Caco-2 (cell line): ENCODE measurements around the gene MAGED2. TPM values are rescaled to one million over a fixed set of nuclear protein-coding genes. Genes with fewer than 3 reads are reported as not detected.

Experiments used
- BruUV-seq: library from RNA; stranded (reverse); fragments of 400-500 nt; replicated peaks from 2 replicates; lab custom pipeline; 2021; lab: Mats Ljungman, UMichigan
- CTCF ChIA-PET: fragments of 300-600 bp; sonication (Branson Sonifier 250); formaldehyde crosslinking; loops from one replicate; lab custom pipeline; 2022; ENCODE audit warnings: antibody characterized with exemption; lab: Charles Lee
- POLR2A ChIA-PET: fragments of 300-600 bp; sonication (Branson Sonifier 250); formaldehyde crosslinking; loops from one replicate; lab custom pipeline; 2022; ENCODE audit warnings: antibody characterized with exemption; lab: Charles Lee
- DNase-seq, 2 experiments: peaks; one replicate each; pipeline versions ENCODE4 v3.0.0 to v3.0.0-alpha.2; 2020 to 2022
- H3K27me3 ChIP-seq: replicated peaks from 2 replicates; pipeline ENCODE4 v1.6.0; 2011; ENCODE audit warnings: low read length; ENCODE audit not compliant: control insufficient read depth, insufficient read depth
- H3K36me3 ChIP-seq: 2 replicates; pipeline ENCODE4 v1.5.1; 2011; ENCODE audit warnings: low read length; ENCODE audit not compliant: control insufficient read depth, insufficient read depth
- H3K4me1 ChIP-seq: fragments of 250-450 bp; sonication (Bioruptor Pico); 2 replicates; pipeline ENCODE4 v1.5.1; 2020; ENCODE audit warnings: mild to moderate bottlenecking
- H3K4me3 ChIP-seq: 2 replicates; pipeline ENCODE4 v1.5.1; 2011; ENCODE audit warnings: low read depth, mild to moderate bottlenecking, control low read depth, low read length
- H3K9me3 ChIP-seq: fragments of 250-450 bp; sonication (Bioruptor Pico); 2 replicates; pipeline ENCODE4 v1.5.1; 2020; ENCODE audit warnings: mild to moderate bottlenecking, moderate library complexity
- H3K27ac Mint-ChIP-seq: one replicate; pipeline ENCODE4 v1.8.0; 2022; ENCODE audit warnings: mixed read lengths; ENCODE audit not compliant: unreplicated experiment
- H3K27me3 Mint-ChIP-seq: one replicate; pipeline ENCODE4 v1.8.0; 2022; ENCODE audit warnings: mixed read lengths; ENCODE audit not compliant: insufficient read depth, unreplicated experiment
- H3K36me3 Mint-ChIP-seq: one replicate; pipeline ENCODE4 v1.8.0; 2022; ENCODE audit warnings: mild to moderate bottlenecking, mixed read lengths; ENCODE audit not compliant: insufficient read depth, unreplicated experiment
- H3K4me1 Mint-ChIP-seq: one replicate; pipeline ENCODE4 v1.8.0; 2022; ENCODE audit warnings: low read depth, mixed read lengths; ENCODE audit not compliant: unreplicated experiment
- H3K4me3 Mint-ChIP-seq: one replicate; pipeline ENCODE4 v1.8.0; 2022; ENCODE audit warnings: mild to moderate bottlenecking, moderate library complexity, mixed read lengths; ENCODE audit not compliant: unreplicated experiment
- H3K9me3 Mint-ChIP-seq: one replicate; pipeline ENCODE4 v1.8.0; 2022; ENCODE audit warnings: mixed read lengths; ENCODE audit not compliant: unreplicated experiment
- CTCF ChIP-seq, 2 experiments: fragments of 200-600 bp in 1 of 2; IDR thresholded peaks; 1 replicate in 1 of 2; 2 replicates in 1 of 2; pipeline versions ENCODE4 v1.5.1 to v1.8.0; 2011 to 2022; ENCODE audit warnings: antibody characterized with exemption in 1 of 2, control low read depth in 1 of 2, inconsistent platforms in 1 of 2, low read depth in 1 of 2, low read length in 1 of 2, mild to moderate bottlenecking in 1 of 2, moderate library complexity in 1 of 2; ENCODE audit not compliant: insufficient read depth in 1 of 2, severe bottlenecking in 1 of 2, unreplicated experiment in 1 of 2
- intact Hi-C: fragments of 100-400 bp; cut with micrococcal nuclease; formaldehyde crosslinking; loops from one replicate; pipeline ENCODE4 v1.10.0; 2022; ENCODE audit not compliant: unreplicated experiment
- total RNA-seq: library from RNA; stranded (reverse); gene quantifications from 2 replicates; pipeline ENCODE4 v1.2.3, GENCODE V29; 2022

The MAGED2 gene
- total RNA-seq, 1 experiment from 2014 or later, result 103 TPM

GRCh38 chrX:54821310-54821709 is 13.8 kb downstream of the MAGED2 start:
- Histone ChIP-seq H3K36me3 (no peaks in the 10 kb centered on the region), H3K9me3 (no peaks in the 10 kb centered on the region), H3K4me1 (no peaks in the 10 kb centered on the region), H3K4me3 (no peak overlapping the region), H3K27me3 (no peaks in the 10 kb centered on the region)
- POLR2A ChIA-PET, result no interaction called here
- H3K27ac Mint-ChIP-seq, result no peak overlapping the region
- peaks cover 11% of the 10 kb centered on the region for H3K36me3 Mint-ChIP-seq
- DNase-seq, result no peak
- H3K9me3 Mint-ChIP-seq, result no peaks in the 10 kb centered on the region
- H3K4me3 Mint-ChIP-seq, result no peak overlapping the region
- TF ChIP-seq CTCF (IDR thresholded peaks at IDR 0.05; ENCODE audit: insufficient read depth in 1 of 2, low read depth in 1 of 2, low read length in 1 of 2, severe bottlenecking in 1 of 2, unreplicated experiment in 1 of 2), result no peak
- no peaks in the 10 kb centered on the region for H3K4me1 Mint-ChIP-seq
- H3K27me3 Mint-ChIP-seq, result no peaks in the 10 kb centered on the region
- intact Hi-C loops, result no loop called here
- CTCF ChIA-PET, result no interaction called here
- no TSS peak for BruUV-seq

GRCh38 chrX:54824195-54824594 is 16.6 kb downstream of the MAGED2 start:
- no peak for DNase-seq
- Mint-ChIP-seq H3K4me3 (no peak overlapping the region), H3K4me1 (no peaks in the 10 kb centered on the region), H3K27me3 (no peaks in the 10 kb centered on the region), H3K9me3 (no peaks in the 10 kb centered on the region), H3K36me3 (no peaks in the 10 kb centered on the region), H3K27ac (no peak overlapping the region)
- Histone ChIP-seq H3K27me3 (no peaks in the 10 kb centered on the region), H3K36me3 (no peaks in the 10 kb centered on the region), H3K4me3 (no peak overlapping the region), H3K9me3 (no peaks in the 10 kb centered on the region), H3K4me1 (no peaks in the 10 kb centered on the region)
- ChIA-PET POLR2A (no interaction called here), CTCF (no interaction called here)
- no peak for TF ChIP-seq CTCF (IDR thresholded peaks at IDR 0.05; ENCODE audit: insufficient read depth in 1 of 2, low read depth in 1 of 2, low read length in 1 of 2, severe bottlenecking in 1 of 2, unreplicated experiment in 1 of 2)
- no TSS peak for BruUV-seq
- intact Hi-C loops, result no loop called here

GRCh38 chrX:54824722-54825121 is 17.2 kb downstream of the MAGED2 start:
- no peaks in the 10 kb centered on the region for H3K36me3 ChIP-seq
- H3K9me3 ChIP-seq, result no peaks in the 10 kb centered on the region
- BruUV-seq, result no TSS peak
- Mint-ChIP-seq H3K4me1 (no peaks in the 10 kb centered on the region), H3K4me3 (no peak overlapping the region), H3K9me3 (no peaks in the 10 kb centered on the region), H3K27ac (no peak overlapping the region), H3K27me3 (no peaks in the 10 kb centered on the region), H3K36me3 (no peaks in the 10 kb centered on the region)
- no peak for DNase-seq
- ChIA-PET CTCF (no interaction called here), POLR2A (no interaction called here)
- no peaks in the 10 kb centered on the region for H3K27me3 ChIP-seq
- intact Hi-C loops, result no loop called here
- no peaks in the 10 kb centered on the region for H3K4me1 ChIP-seq
- no peak overlapping the region for H3K4me3 ChIP-seq
- TF ChIP-seq CTCF (IDR thresholded peaks at IDR 0.05; ENCODE audit: insufficient read depth in 1 of 2, low read depth in 1 of 2, low read length in 1 of 2, severe bottlenecking in 1 of 2, unreplicated experiment in 1 of 2), result no peak
